Endothelial cell of umbilical vein (primary cell): ENCODE data around the gene MPC2. TPM values are rescaled to one million over a fixed set of nuclear protein-coding genes. Genes with fewer than 3 reads are reported as not detected.

ENCODE experiments used
- BruUV-seq: library from RNA; stranded (reverse); fragments of 400-500 nt; replicated peaks from 2 replicates; lab custom pipeline; 2021; lab: Mats Ljungman, UMichigan
- CTCF ChIA-PET: fragments of 300-600, 350-600 bp; sonication (Branson Sonifier 250); formaldehyde crosslinking; loops from one replicate; lab custom pipeline; 2021; ENCODE audit warnings: antibody characterized with exemption, inconsistent platforms; lab: Charles Lee
- POLR2A ChIA-PET: fragments of 300-600, 350-600 bp; sonication (Branson Sonifier 250); formaldehyde crosslinking; loops from one replicate; lab custom pipeline; 2021; ENCODE audit warnings: antibody characterized with exemption, inconsistent platforms; lab: Charles Lee
- DNase-seq: peaks from one replicate; pipeline ENCODE4 v3.0.0-alpha.2; 2011; ENCODE audit warnings: low read depth, low spot score
- FAIRE-seq: peaks from 2 replicates; lab custom pipeline; 2011; peaks lifted over from hg19 to GRCh38; lab: Jason Lieb, UNC
- H2AFZ ChIP-seq: 2 replicates; pipeline ENCODE4 v1.6.0; 2012; ENCODE audit warnings: low read depth, low read length, control low read depth, inconsistent platforms
- H3K27ac ChIP-seq: 2 replicates; pipeline ENCODE4 v1.5.1; 2011; ENCODE audit warnings: low read depth, mild to moderate bottlenecking, control low read depth, low read length, moderate library complexity; ENCODE audit not compliant: insufficient read depth
- H3K27me3 ChIP-seq, 2 experiments: 2 replicates each; pipeline versions ENCODE4 v1.6.0 to v1.6.1; 2011; ENCODE audit warnings: low read length in 2 of 2, mixed read lengths in 1 of 2; ENCODE audit not compliant: control insufficient read depth in 2 of 2, insufficient read depth in 2 of 2
- H3K36me3 ChIP-seq, 2 experiments: 2 replicates in 1 of 2; 3 replicates in 1 of 2; pipeline ENCODE4 v1.5.1; 2011; ENCODE audit warnings: low read length in 2 of 2, mild to moderate bottlenecking in 1 of 2, moderate library complexity in 1 of 2; ENCODE audit not compliant: control insufficient read depth in 2 of 2, insufficient read depth in 2 of 2; ENCODE audit errors: extremely low read depth in 1 of 2
- H3K4me1 ChIP-seq: 3 replicates; pipeline ENCODE4 v1.5.1; 2011; ENCODE audit warnings: mild to moderate bottlenecking, low read length; ENCODE audit not compliant: control insufficient read depth, insufficient read depth; ENCODE audit errors: extremely low read depth
- H3K4me2 ChIP-seq: 2 replicates; pipeline ENCODE4 v1.6.1; 2011; ENCODE audit warnings: low read length, control low read depth, mixed read lengths; ENCODE audit not compliant: insufficient read depth
- H3K4me3 ChIP-seq, 3 experiments: fragments of 200-600 bp in 1 of 3; sonication (generic), shearing (Covaris generic) in 1 of 3; replicated peaks in 1 of 3; 2 replicates each; pipeline ENCODE4 v1.5.1; 2011 to 2016; ENCODE audit warnings: control low read depth in 3 of 3, low read length in 3 of 3, mild to moderate bottlenecking in 2 of 3, inconsistent platforms in 1 of 3, low read depth in 1 of 3, moderate library complexity in 1 of 3; ENCODE audit not compliant: insufficient read depth in 1 of 3
- H3K79me2 ChIP-seq: 2 replicates; pipeline ENCODE4 v1.6.0; 2012; ENCODE audit warnings: low read length, inconsistent platforms; ENCODE audit not compliant: control insufficient read depth, insufficient read depth
- H3K9ac ChIP-seq: replicated peaks from 2 replicates; pipeline ENCODE3; 2011; ENCODE audit warnings: low read length, control low read depth; ENCODE audit not compliant: insufficient read depth; ENCODE audit errors: extremely low read depth
- H3K9me1 ChIP-seq: replicated peaks from 3 replicates; pipeline ENCODE4 v1.6.0; 2011; ENCODE audit warnings: mild to moderate bottlenecking, low read length; ENCODE audit not compliant: control insufficient read depth, insufficient read depth; ENCODE audit errors: extremely low read depth
- H3K9me3 ChIP-seq: replicated peaks from 2 replicates; pipeline ENCODE4 v1.5.1; 2012; ENCODE audit warnings: low read length, inconsistent platforms; ENCODE audit not compliant: control insufficient read depth, insufficient read depth
- H4K20me1 ChIP-seq: replicated peaks from 2 replicates; pipeline ENCODE3; 2011; ENCODE audit warnings: mild to moderate bottlenecking, low read length; ENCODE audit not compliant: control insufficient read depth, insufficient read depth; ENCODE audit errors: extremely low read depth
- CTCF ChIP-seq, 2 donors: IDR thresholded peaks; 1 replicate in 1 of 2; 2 replicates in 1 of 2; pipeline ENCODE4 v1.5.1; 2011; ENCODE audit warnings: low read length in 2 of 2, mild to moderate bottlenecking in 2 of 2, moderate library complexity in 2 of 2, control low read depth in 1 of 2, inconsistent platforms in 1 of 2, low read depth in 1 of 2; ENCODE audit not compliant: insufficient read depth in 1 of 2; ENCODE audit errors: extremely low read depth in 1 of 2
- EZH2 ChIP-seq: IDR thresholded peaks from 2 replicates; pipeline ENCODE4 v1.6.1; 2012; ENCODE audit warnings: borderline replicate concordance, low read depth, mild to moderate bottlenecking, moderate library complexity, low read length, inconsistent platforms; ENCODE audit not compliant: severe bottlenecking
- FOS ChIP-seq: IDR thresholded peaks from 2 replicates; pipeline ENCODE4 v1.6.1; 2011; ENCODE audit warnings: mild to moderate bottlenecking, low read length, moderate library complexity, borderline replicate concordance; ENCODE audit not compliant: insufficient read depth
- GATA2 ChIP-seq: IDR thresholded peaks from 2 replicates; pipeline ENCODE4 v1.7.0; 2011; ENCODE audit warnings: low read depth, mild to moderate bottlenecking, moderate library complexity, mixed read lengths, low read length; ENCODE audit not compliant: insufficient read length, insufficient read depth
- JUN ChIP-seq: IDR thresholded peaks from 2 replicates; pipeline ENCODE4 v1.6.1; 2011; ENCODE audit warnings: borderline replicate concordance, low read depth; ENCODE audit not compliant: insufficient read length, insufficient read depth
- MYC ChIP-seq: IDR thresholded peaks from one replicate; pipeline ENCODE4 v1.6.1; 2011; ENCODE audit warnings: mild to moderate bottlenecking, low read depth, low read length
- POLR2A ChIP-seq: IDR thresholded peaks from 2 replicates; pipeline ENCODE4 v1.6.1; 2012; ENCODE audit warnings: low read depth, mild to moderate bottlenecking, control low read depth, low read length
- POLR2AphosphoS5 ChIP-seq: IDR thresholded peaks from 2 replicates; pipeline ENCODE4 v1.6.1; 2012; ENCODE audit warnings: low read depth, mild to moderate bottlenecking, control low read depth, low read length, moderate library complexity; ENCODE audit not compliant: insufficient read depth
- dilution Hi-C: fragments of 300-500 bp; cut with MboI; formaldehyde crosslinking; loops from one replicate; pipeline ENCODE4 v1.15.0; 2019; ENCODE audit warnings: low sequenced_read_pairs; ENCODE audit not compliant: extremely low pct_ligation_motif_present
- intact Hi-C: fragments of 100-400 bp; cut with micrococcal nuclease; formaldehyde crosslinking; loops from one replicate; pipeline ENCODE4 v1.10.0; 2022
- polyA plus RNA-seq, 4 experiments: library from polyadenylated mRNA; depleted of rRNA in 3 of 4; stranded (reverse) in 3 of 4; unstranded in 1 of 4; fragments of >200 nt; gene quantifications; 2 replicates each; pipeline versions ENCODE4 v1.2.1 to v1.2.3, GENCODE V29; 2011 to 2012; ENCODE audit warnings: missing spikeins in 1 of 4
- total RNA-seq: library from RNA; stranded (reverse); gene quantifications from 2 replicates; pipeline ENCODE4 v1.2.3, GENCODE V29; 2021
- TF ChIP-seq, protein P1 (sequence below): IDR thresholded peaks from 2 replicates; pipeline ENCODE4 v1.6.1; 2011; ENCODE audit not compliant: insufficient read depth, insufficient read length

Gene MPC2
- total and polyA plus RNA-seq, 2 donors (not counting 3 experiments of a cell fraction or from before 2014, with no cell fraction given), result 14.9 to 35.8 TPM

GRCh38 chr1:167981933-167982332 is 45.1 kb upstream of the MPC2 start:
- CTCF ChIA-PET, result no interaction called here

More at GRCh38 chr1:167981933-167982332, 45.1 kb upstream of the MPC2 start:
- H4K20me1 ChIP-seq, result peaks cover 6% of the 10 kb centered on the region
- POLR2A ChIA-PET, result no interaction called here
- H3K9me3 ChIP-seq, result no peaks in the 10 kb centered on the region
- H3K4me1 ChIP-seq, result no peaks in the 10 kb centered on the region
- no TSS peak for BruUV-seq
- H3K4me2 ChIP-seq, result no peak overlapping the region
- no peak overlapping the region for H2AFZ ChIP-seq
- H3K9ac ChIP-seq, result no peak overlapping the region
- no peak overlapping the region for H3K4me3 ChIP-seq
- no peak for DNase-seq
- no peaks in the 10 kb centered on the region for H3K9me1 ChIP-seq
- intact Hi-C loops, result no loop called here
- FAIRE-seq, result no peak
- H3K79me2 ChIP-seq, result no peaks in the 10 kb centered on the region
- dilution Hi-C loops, result no loop called here
- no peaks in the 10 kb centered on the region for H3K36me3 ChIP-seq
- no peak for TF ChIP-seq JUN
- no peak for TF ChIP-seq FOS
- TF ChIP-seq GATA2, result no peak
- TF ChIP-seq, protein P1, sequence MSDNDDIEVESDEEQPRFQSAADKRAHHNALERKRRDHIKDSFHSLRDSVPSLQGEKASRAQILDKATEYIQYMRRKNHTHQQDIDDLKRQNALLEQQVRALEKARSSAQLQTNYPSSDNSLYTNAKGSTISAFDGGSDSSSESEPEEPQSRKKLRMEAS, result no peak
- TF ChIP-seq POLR2AphosphoS5, result no peak
- TF ChIP-seq MYC, result no peak
- no peak for TF ChIP-seq POLR2A
- TF ChIP-seq CTCF (IDR thresholded peaks at IDR 0.05; ENCODE audit: extremely low read depth in 1 of 2, insufficient read depth in 1 of 2, low read depth in 1 of 2, low read length in 2 of 2), result no peak
- TF ChIP-seq EZH2, result no peak
- H3K27me3 ChIP-seq, result no peaks in the 10 kb centered on the region
- H3K27ac ChIP-seq, result no peak overlapping the region
